GM18507 (cell line): ENCODE results near the gene TP63.
"Not testable (repeated sequence)": the region's sequence is repeated elsewhere in the genome, so short reads cannot be mapped to it uniquely, and the experiment has no call there.

Experiments
- DNase-seq: peaks from one replicate; pipeline ENCODE4 v3.0.0; 2011; ENCODE audit warnings: low read depth; ENCODE audit not compliant: insufficient read length; ENCODE audit errors: extremely low spot score
- FAIRE-seq: peaks from 2 replicates; lab custom pipeline; 2011; peaks lifted over from hg19 to GRCh38; lab: Jason Lieb, UNC

TP63 gene

GRCh38 chr3:189624130-189624529, 7.1 kb upstream of the TP63 start:
- DNase-seq, result no peak
- no peak for FAIRE-seq

GRCh38 chr3:189625071-189625470, 6.1 kb upstream of the TP63 start:
- FAIRE-seq, result peak; percentile 56

GRCh38 chr3:189625572-189625971, 5.6 kb upstream of the TP63 start:
- no peak for DNase-seq
- peak; percentile 52 for FAIRE-seq

More at GRCh38 chr3:189625071-189625470, 6.1 kb upstream of the TP63 start:
- DNase-seq, result no peak

- peak; percentile 33 for FAIRE-seq
- DNase-seq, result no peak
Measured at GRCh38 chr3:189626286-189626685, 4.9 kb upstream of the TP63 start.

- FAIRE-seq (peak; percentile 68), DNase-seq (no peak)
Measured at GRCh38 chr3:189629803-189630455, 1.3 kb upstream of the TP63 start.

- FAIRE-seq (peak; percentile 79), DNase-seq (no peak)
Measured at GRCh38 chr3:189630767-189631372, 319 bp upstream of the TP63 start.

GRCh38 chr3:189631409-189631808, 220 bp downstream of the TP63 start:
- no peak for FAIRE-seq
- no peak for DNase-seq

GRCh38 chr3:189632242-189632641, 1.1 kb downstream of the TP63 start:
- DNase-seq (no peak), FAIRE-seq (peak; percentile 89)

- FAIRE-seq, result no peak
- DNase-seq, result no peak
Measured at GRCh38 chr3:189635339-189635738, 4.2 kb downstream of the TP63 start.

- DNase-seq (no peak), FAIRE-seq (no peak)
Measured at GRCh38 chr3:189636048-189636447, 4.9 kb downstream of the TP63 start.

- FAIRE-seq, result peak; percentile 44
- no peak for DNase-seq
Measured at GRCh38 chr3:189637750-189638149, 6.6 kb downstream of the TP63 start.

- FAIRE-seq (no peak), DNase-seq (no peak)
Measured at GRCh38 chr3:189638276-189639031, 7.3 kb downstream of the TP63 start.

- FAIRE-seq, result peak; percentile 65
Measured at GRCh38 chr3:189641776-189642175, 10.6 kb downstream of the TP63 start.

GRCh38 chr3:189646853-189647542, 15.8 kb downstream of the TP63 start:
- FAIRE-seq, result no peak
- DNase-seq, result no peak

More at GRCh38 chr3:189641776-189642175, 10.6 kb downstream of the TP63 start:
- DNase-seq, result no peak

GRCh38 chr3:189652042-189652441, 20.9 kb downstream of the TP63 start:
- FAIRE-seq, result no peak

GRCh38 chr3:189655617-189656016, 24.4 kb downstream of the TP63 start:
- FAIRE-seq, result peak; percentile 70

More at GRCh38 chr3:189652042-189652441, 20.9 kb downstream of the TP63 start:
- DNase-seq, result no peak

GRCh38 chr3:189659571-189659970, 28.4 kb downstream of the TP63 start:
- DNase-seq (no peak), FAIRE-seq (peak; percentile 46)

More at GRCh38 chr3:189655617-189656016, 24.4 kb downstream of the TP63 start:
- DNase-seq, result no peak

GRCh38 chr3:189664311-189664710, 33.1 kb downstream of the TP63 start:
- FAIRE-seq (no peak), DNase-seq (no peak)

- not testable (repeated sequence) for DNase-seq, FAIRE-seq
Measured at GRCh38 chr3:189672346-189672745, 41.2 kb downstream of the TP63 start.

GRCh38 chr3:189673535-189673934, 42.3 kb downstream of the TP63 start:
- DNase-seq, result no peak
- peak; percentile 53 for FAIRE-seq
